Measurements from ENCODE around the gene C3orf52. TPM values are rescaled to one million over a fixed set of nuclear protein-coding genes. Genes with fewer than 3 reads are reported as not detected.

C3orf52 gene
- total and polyA plus RNA-seq, 2 donors (not counting 1 experiment from before 2014, with no cell fraction given): 0.18 to 3.9 TPM

- Mint-ChIP-seq H3K4me3 (no peak overlapping the region), H3K27ac (no peak overlapping the region), H3K9me3 (ENCODE audit: insufficient read depth) (peaks cover 3% of the 10 kb centered on the region), H3K27me3 (no peaks in the 10 kb centered on the region), H3K4me1 (peaks cover 47% of the 10 kb centered on the region)
- peaks cover 9% of the 10 kb centered on the region for H3K79me2 ChIP-seq (ENCODE audit: control insufficient read depth, insufficient read depth, low read length)
- H3K4me1 ChIP-seq (ENCODE audit: control insufficient read depth in 2 of 2, insufficient read depth in 2 of 2, low read length in 2 of 2): peaks cover 39 to 45% of the 10 kb centered on the region in 2 donors
- no peak for TF ChIP-seq EZH2 (IDR thresholded peaks at IDR 0.05; ENCODE audit: borderline replicate concordance, insufficient read depth, low read depth, low read length, poor library complexity, severe bottlenecking)
- no peak for TF ChIP-seq CTCF (IDR thresholded peaks at IDR 0.05)
- no peak overlapping the region for H3K27ac ChIP-seq (ENCODE audit: low read length in 2 of 2)
- H3K9ac ChIP-seq (ENCODE audit: low read length): no peak overlapping the region
- no peaks in the 10 kb centered on the region for H3K9me3 ChIP-seq (ENCODE audit: control extremely low read depth in 1 of 3, control insufficient read depth in 2 of 3, insufficient read depth in 1 of 3, low read length in 2 of 3)
- H3K4me2 ChIP-seq (replicated peaks; ENCODE audit: low read depth, low read length, poor library complexity, severe bottlenecking): no peak overlapping the region
- ChIA-PET POLR2A (no interaction called here), CTCF (interaction anchor here (0.7 to 6.0 kb wide), 25 partner anchors 10 to 596 kb away, joined by 3 to 67 read pairs (median 5); partner anchors contain the start of gene SLC9C1)
- no peaks in the 10 kb centered on the region for H4K20me1 ChIP-seq (ENCODE audit: control insufficient read depth, insufficient read depth, low read length, poor library complexity, severe bottlenecking)
- H3K4me3 ChIP-seq (ENCODE audit: control extremely low read depth in 1 of 5, extremely low read depth in 1 of 5, insufficient read depth in 1 of 5, low read depth in 2 of 5, low read length in 4 of 5): no peak overlapping the region
- no peak overlapping the region for H2AFZ ChIP-seq (ENCODE audit: insufficient read depth, low read depth, low read length, poor library complexity, severe bottlenecking)
- ATAC-seq (ENCODE audit: low read depth): no peak
- intact Hi-C loops (cut with micrococcal nuclease): no loop called here
- no peak for DNase-seq
- no peaks in the 10 kb centered on the region for H3K36me3 ChIP-seq (replicated peaks in 1 of 2; ENCODE audit: control extremely low read depth in 1 of 2, control insufficient read depth in 1 of 2, extremely low read depth in 1 of 2, insufficient read depth in 2 of 2, low read length in 1 of 2)
- no peaks in the 10 kb centered on the region for H3K27me3 ChIP-seq (replicated peaks in 1 of 4; ENCODE audit: control extremely low read depth in 1 of 4, control insufficient read depth in 3 of 4, insufficient read depth in 4 of 4, low read length in 3 of 4)
- WGBS (ENCODE audit: insufficient coverage): no CpG with 5 or more reads among the region's 1 CpG
Observed at GRCh38 chr3:112138219-112138969, 52.2 kb downstream of the C3orf52 start.

DNA sequence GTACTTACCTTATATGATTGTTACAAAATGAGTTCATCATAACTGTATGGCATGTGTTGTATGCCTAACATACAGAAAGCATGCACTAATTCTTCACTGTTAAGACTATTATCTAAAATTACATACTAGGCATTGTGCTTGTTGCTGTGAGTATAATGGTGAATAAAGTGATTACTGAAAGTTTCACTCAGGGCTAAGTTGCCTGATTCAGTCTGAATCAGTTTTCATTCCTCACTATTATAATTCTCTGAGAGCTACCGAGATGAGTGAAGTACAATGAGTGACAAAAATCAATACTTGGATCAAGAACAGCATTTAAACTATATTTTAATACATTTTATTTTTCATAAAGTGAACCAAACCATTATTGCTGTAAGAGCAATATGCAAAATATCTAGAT lies 54.4 kb downstream of the C3orf52 start:
- Histone ChIP-seq H2AFZ (ENCODE audit: insufficient read depth, low read depth, low read length, poor library complexity, severe bottlenecking) (no peak overlapping the region), H3K27ac (ENCODE audit: low read length in 2 of 2) (no peak overlapping the region), H3K4me2 (replicated peaks; ENCODE audit: low read depth, low read length, poor library complexity, severe bottlenecking) (no peak overlapping the region), H3K36me3 (replicated peaks in 1 of 2; ENCODE audit: control extremely low read depth in 1 of 2, control insufficient read depth in 1 of 2, extremely low read depth in 1 of 2, insufficient read depth in 2 of 2, low read length in 1 of 2) (no peaks in the 10 kb centered on the region), H3K27me3 (replicated peaks in 1 of 4; ENCODE audit: control extremely low read depth in 1 of 4, control insufficient read depth in 3 of 4, insufficient read depth in 4 of 4, low read length in 3 of 4) (no peaks in the 10 kb centered on the region), H3K4me3 (ENCODE audit: control extremely low read depth in 1 of 5, extremely low read depth in 1 of 5, insufficient read depth in 1 of 5, low read depth in 2 of 5, low read length in 4 of 5) (no peak overlapping the region), H3K9me3 (ENCODE audit: control extremely low read depth in 1 of 3, control insufficient read depth in 2 of 3, insufficient read depth in 1 of 3, low read length in 2 of 3) (peaks cover 0 to 6% (median 4%) of the 10 kb centered on the region in 3 donors), H4K20me1 (ENCODE audit: control insufficient read depth, insufficient read depth, low read length, poor library complexity, severe bottlenecking) (no peaks in the 10 kb centered on the region), H3K79me2 (ENCODE audit: control insufficient read depth, insufficient read depth, low read length) (no peaks in the 10 kb centered on the region), H3K9ac (ENCODE audit: low read length) (no peak overlapping the region), H3K4me1 (ENCODE audit: control insufficient read depth in 2 of 2, insufficient read depth in 2 of 2, low read length in 2 of 2) (peaks cover 23 to 24% of the 10 kb centered on the region in 2 donors)
- H3K9me3 Mint-ChIP-seq (ENCODE audit: insufficient read depth): peaks cover 3% of the 10 kb centered on the region
- H3K4me3 Mint-ChIP-seq: no peak overlapping the region
- no peaks in the 10 kb centered on the region for H3K27me3 Mint-ChIP-seq
- ChIA-PET CTCF (interaction anchor here (1.5 to 6.0 kb wide), 4 partner anchors 26 to 594 kb away, joined by 3 to 67 read pairs (median 38); partner anchors contain the start of gene SLC9C1), POLR2A (no interaction called here)
- H3K27ac Mint-ChIP-seq: no peak overlapping the region
- DNase-seq (no peak), ATAC-seq (ENCODE audit: low read depth) (no peak)
- intact Hi-C loops (cut with micrococcal nuclease): no loop called here
- H3K4me1 Mint-ChIP-seq: peaks cover 32% of the 10 kb centered on the region
- WGBS (ENCODE audit: insufficient coverage): no CpG with 5 or more reads among the region's 1 CpG
- no peak for TF ChIP-seq EZH2 (IDR thresholded peaks at IDR 0.05; ENCODE audit: borderline replicate concordance, insufficient read depth, low read depth, low read length, poor library complexity, severe bottlenecking)
- TF ChIP-seq CTCF (IDR thresholded peaks at IDR 0.05): no peak

Data from B cell (primary cell).